GF-D8 (cell line): Measurements from ENCODE around the gene ZDHHC24.

Experiments used
- DNase-seq: peaks from one replicate; lab custom pipeline; 2025; lab: John Stamatoyannopoulos, UW

ZDHHC24 gene

GRCh38 chr11:66497206-66497605 lies 48.6 kb downstream of the ZDHHC24 start:
- no peak for DNase-seq

- no peak for DNase-seq
Observed at GRCh38 chr11:66495401-66495854, 50.4 kb downstream of the ZDHHC24 start.

DNA sequence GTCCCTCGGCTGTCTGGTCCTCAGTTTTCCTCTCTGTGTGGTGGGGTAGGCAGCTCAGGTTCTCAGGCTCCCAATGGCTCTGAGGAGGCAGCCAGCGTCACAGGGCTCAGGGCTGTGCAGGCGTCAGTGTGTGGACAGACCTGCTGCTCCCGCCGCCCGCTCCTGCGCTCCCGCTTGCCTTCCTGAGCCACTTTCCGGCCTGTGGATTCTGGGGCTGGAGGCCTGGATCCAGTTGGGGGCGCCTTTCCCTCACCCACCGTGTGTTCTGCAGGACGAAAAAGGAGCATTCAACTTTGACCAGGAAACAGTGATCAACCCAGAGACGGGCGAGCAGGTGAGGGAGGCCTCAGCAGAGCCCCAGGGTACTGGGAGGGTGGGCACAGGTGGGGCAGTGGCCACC lies 50.9 kb downstream of the ZDHHC24 start:
- no peak for DNase-seq

DNA sequence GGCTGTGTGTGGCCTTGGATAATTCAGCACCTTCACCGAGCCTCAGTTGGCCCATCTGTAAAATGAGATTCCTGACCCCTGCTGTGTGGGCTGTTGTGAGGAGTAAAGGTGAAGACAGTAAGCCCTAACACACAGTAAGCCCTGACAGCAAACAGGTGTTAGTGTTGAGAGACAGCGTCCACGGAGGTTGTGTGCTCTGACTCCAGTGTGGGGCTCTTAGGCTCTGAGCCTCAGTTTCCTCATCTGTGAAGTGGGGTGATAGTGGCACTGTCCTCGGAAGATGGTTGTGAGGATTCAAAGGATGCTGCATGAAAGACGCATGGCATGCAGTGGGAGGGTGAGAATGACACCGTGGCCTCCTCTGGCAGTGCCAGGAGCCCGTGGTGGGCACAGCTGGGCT lies 51.4 kb downstream of the ZDHHC24 start:
- no peak for DNase-seq

DNA sequence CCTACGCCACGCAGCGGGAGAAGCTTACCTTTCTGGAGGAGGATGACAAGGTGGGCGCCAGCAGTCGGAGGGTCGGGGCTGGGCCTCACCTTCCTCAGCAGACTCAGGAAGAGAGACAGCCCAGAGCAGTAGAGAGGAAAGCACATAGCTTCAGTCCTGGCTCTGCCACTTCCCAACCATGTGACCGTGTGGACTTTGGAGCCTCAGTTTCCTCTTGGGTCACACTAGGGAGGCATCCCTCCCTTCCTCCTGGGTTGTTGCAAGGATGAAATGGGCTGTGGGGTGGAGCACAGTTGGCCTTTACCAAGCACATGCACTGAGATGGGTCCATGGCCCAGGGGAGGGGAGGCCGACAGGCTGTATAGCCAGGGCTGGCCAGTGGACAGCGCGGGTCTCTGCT lies 52.7 kb downstream of the ZDHHC24 start:
- DNase-seq, result no peak

DNA sequence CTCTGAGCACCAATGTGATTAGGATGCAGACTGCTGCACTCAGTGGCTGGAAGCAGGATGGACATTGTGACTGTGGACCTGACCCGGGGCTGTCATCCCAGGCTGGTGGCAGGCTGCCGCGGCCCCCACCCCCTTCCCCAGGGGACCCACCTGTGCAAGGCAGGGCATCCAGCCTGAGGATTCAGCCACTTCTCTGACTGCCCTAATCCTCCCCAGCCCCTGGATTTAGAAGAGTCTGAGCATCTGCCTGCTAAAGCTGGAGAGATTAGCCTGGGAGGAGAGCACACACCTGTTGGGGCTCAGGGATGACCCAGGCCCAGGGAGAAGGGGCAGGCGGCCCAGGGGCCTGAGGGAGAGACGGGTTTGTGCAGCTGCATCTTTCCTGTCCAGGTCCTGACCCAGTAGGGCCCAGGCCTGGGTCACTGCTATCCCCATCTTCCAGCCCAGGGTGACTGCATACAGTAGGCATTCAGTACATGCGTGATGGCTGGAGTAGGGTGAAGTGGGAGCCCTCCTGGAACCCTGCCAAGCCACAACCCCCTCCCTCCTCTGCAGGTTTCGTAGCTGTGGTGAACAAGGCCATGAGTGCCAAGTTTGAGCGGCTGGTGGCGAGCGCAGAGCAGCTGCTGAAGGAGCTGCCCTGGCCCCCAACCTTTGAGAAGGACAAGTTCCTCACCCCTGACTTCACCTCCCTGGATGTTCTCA lies 53.5 kb downstream of the ZDHHC24 start:
- DNase-seq, result no peak

DNA sequence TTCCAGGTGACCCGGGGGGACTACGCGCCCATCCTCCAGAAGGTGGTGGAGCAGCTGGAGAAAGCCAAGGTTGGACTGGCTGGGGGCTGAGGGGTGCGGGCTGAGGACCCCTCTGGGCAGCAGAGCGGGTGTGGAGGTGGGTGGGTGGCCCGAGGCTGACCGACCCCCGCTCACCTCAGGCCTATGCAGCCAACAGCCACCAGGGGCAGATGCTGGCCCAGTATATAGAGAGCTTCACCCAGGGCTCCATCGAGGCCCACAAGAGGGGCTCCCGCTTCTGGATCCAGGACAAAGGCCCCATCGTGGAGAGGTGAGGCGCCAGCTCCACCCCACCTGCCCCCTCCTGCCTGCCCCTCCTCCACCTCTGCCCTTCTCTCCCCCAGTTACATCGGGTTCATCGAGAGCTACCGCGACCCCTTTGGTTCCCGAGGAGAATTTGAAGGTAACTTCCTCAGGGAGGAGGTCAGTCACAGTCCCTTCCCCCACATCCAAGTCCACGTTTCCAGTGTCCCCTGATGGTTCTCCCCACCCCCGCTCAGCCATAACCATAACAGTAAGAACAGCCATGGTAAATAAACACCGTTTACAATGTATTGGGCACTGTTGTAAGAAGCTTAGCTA lies 54.4 kb downstream of the ZDHHC24 start:
- DNase-seq, result no peak

GRCh38 chr11:66489636-66490035 lies 56.2 kb downstream of the ZDHHC24 start:
- no peak for DNase-seq

DNA sequence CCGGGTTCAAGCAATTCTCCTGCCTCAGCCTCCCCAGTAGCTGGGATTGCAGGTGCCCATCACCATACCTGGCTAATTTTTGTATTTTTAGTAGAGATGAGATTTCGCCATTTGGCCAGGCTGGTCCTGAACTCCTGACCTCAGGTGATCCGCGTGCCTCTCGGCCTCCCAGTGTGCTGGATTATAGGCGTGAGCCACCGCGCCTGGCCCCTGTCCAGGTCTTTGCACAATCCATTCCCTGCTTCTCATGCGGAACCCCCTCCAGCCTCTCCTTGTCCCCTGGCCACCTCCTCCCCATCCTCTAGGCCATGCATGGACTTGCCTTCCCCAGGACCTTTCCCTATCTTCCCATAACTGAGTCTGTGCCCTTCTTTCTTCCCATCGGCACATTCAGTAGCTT lies 56.9 kb downstream of the ZDHHC24 start:
- DNase-seq, result no peak

DNA sequence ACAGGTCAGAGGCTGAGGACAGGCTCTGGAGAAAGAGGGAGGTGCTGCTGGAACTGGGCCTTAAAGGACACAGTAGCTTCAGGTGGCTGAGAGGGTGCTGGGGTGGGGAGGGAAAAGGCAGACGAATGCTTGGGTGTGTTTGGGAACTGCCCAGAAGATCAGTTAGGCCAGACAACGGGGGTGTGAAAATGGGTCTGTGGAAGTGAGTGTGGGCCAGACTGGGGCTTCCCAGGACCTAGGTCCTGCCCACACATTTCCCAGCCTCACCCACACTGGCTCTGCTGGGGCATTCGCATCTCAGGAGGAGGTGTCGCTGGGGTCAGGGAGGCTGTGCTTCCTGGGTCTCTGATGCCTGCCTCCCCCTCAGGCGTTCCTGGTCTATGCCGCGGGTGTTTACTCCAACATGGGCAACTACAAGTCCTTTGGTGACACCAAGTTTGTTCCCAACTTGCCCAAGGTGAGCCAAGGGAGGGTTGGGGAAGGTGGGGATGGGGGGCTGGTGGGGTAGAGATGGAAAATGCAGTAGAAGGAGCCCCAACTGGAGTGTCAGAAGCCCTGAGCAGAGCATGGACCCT lies 61.0 kb downstream of the ZDHHC24 start:
- no peak for DNase-seq

- peak; percentile 91 for DNase-seq
Observed at GRCh38 chr11:66480117-66480938, 65.5 kb downstream of the ZDHHC24 start, which contains the start of gene DPP3. Gene DPP3, plus strand, starts transcription at chr11:66480434. Its CDS starts 1,767 bp downstream, at chr11:66482201.

GRCh38 chr11:66479394-66480116 lies 66.3 kb downstream of the ZDHHC24 start:
- no peak for DNase-seq

DNA sequence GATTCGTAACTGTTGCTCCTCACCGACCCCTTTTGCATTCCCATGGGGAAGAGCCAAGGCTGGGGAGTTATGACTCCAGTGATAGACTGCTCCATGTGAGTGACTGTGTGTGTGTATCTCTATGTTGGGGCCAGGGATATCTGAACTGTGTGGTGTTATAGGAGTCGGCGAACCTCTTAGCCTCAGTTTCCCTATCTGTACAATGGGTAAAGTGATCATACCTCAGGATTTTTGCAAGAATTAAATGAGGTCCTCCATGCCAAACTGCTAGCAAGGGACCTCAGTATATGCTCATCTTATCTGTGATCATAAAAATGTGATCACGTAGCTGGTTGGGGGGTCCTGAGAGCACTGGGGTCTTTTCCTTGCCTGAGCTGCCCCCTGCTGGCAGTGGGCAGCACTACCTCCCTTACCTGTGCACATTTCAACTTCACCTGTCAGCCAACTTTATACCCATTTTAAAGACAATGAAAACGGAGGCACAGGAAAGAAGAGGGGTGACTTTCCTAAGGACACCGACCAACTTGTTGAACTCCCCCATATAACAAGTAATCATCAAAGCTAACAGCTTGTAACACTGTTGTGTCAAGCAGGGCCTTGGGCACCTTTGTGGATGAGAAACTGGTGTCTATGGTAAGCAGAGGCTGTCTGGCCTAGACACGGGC lies 67.0 kb downstream of the ZDHHC24 start:
- DNase-seq, result no peak

GRCh38 chr11:66477263-66478201 lies 68.3 kb downstream of the ZDHHC24 start:
- no peak for DNase-seq

DNA sequence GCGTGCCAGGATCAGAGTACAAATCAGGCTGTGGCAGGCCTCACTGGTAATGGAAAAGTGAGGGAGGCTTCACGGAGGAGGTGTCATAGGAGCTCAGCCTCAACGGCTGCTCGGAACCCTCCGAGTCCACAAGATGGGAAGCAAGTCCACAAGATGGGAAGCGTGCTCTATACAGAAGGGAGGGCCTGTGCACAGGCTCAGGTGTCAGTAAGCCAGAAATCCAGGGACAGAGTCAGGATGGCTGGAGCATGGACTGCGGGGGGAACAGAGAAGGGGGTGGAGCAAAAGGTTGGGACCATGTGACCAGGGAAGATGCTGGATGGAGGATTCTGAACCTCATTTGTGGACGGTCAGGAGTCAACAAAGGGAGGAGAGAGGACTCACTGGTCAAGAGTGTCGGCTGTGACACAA lies 69.0 kb downstream of the ZDHHC24 start:
- DNase-seq, result no peak

DNA sequence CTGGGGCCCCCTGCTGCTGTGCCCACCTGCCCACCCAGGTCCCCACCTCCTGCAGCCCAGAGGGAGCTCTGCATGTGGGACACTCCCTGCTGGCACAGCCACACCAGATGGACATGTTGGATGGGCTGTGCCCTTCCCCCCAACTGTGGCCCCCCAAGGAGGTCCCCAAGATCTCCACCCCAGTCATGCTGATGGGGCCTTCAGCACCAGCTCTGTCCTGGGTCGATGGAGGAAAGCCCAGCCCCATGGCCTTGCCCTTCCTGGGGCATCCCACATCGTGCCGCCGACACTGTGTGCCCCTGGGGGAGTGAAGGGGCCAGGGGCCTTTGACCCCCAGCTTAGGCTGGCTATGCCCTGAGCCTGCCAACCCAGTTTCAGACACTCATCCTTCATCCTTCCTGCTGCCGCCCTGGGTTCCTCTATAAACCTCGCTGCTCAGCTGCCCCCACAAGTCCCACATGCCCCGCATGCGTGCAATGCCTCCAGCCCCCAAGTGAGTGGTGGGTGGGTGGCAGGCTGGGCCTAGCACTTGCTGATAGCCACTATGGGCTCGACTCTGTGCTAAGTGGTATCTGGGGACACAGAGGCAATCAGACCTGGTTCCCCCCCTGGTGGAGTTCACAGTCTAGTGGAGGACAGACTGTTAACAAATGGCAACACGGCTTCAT lies 69.5 kb downstream of the ZDHHC24 start:
- no peak for DNase-seq

GRCh38 chr11:66475349-66476172 lies 70.3 kb downstream of the ZDHHC24 start:
- DNase-seq, result no peak
